ENCODE measurements around the gene CDC27.
"Not testable (repeated sequence)": the region's sequence is repeated elsewhere in the genome, so short reads cannot be mapped to it uniquely, and the experiment has no call there.

The CDC27 gene

DNA sequence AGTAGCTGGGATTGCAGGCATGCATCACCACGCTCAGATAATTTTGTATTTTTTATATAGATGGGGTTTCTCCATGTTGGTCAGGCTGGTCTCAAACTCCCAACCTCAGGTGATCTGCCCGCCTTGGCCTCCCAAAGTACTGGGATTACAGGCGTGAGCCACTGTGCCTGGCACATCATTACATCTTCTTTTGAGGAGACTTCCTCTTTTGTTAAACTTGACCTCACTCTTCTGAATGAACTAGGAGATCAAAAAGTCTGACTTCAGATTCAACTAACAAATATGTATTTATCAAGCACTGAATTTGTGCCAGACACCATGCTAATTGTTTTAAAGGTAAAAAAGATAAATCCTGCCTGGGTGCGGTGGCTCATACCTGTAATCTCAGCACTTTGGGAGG is 27.7 kb upstream of the CDC27 start:
- not testable (repeated sequence) for H3K4me3 ChIP-seq (ENCODE audit: low read length); H3K27ac ChIP-seq (ENCODE audit: low read depth, low read length); H3K27me3 ChIP-seq (ENCODE audit: control insufficient read depth, insufficient read depth, low read length); H3K4me1 ChIP-seq (ENCODE audit: control insufficient read depth, insufficient read depth, low read length); H3K9ac ChIP-seq (ENCODE audit: low read length); H3K36me3 ChIP-seq (ENCODE audit: control insufficient read depth, insufficient read depth, low read length)

DNA sequence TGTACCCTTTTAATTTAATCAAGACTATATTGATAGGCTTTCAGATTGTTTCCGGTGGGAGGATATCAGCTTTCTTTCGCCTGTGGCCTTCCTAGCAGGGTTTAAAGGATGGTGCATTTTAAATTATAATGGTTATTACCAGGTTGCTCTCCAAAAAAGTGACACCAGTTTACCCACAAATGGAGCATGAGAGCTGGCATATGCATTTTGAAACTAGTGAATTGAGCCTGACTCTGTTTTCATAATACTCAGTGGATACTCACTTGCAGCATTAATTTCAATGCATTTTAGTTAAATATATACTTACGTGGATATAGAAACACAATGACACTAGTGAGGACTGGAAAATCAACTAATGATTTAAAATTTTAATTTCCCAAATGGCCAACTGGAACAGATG is 25.8 kb upstream of the CDC27 start:
- Histone ChIP-seq H3K4me3 (ENCODE audit: low read length) (no peak overlapping the region), H3K36me3 (ENCODE audit: control insufficient read depth, insufficient read depth, low read length) (no peaks in the 10 kb centered on the region), H3K27ac (ENCODE audit: low read depth, low read length) (no peak overlapping the region), H3K9ac (ENCODE audit: low read length) (no peak overlapping the region), H3K4me1 (ENCODE audit: control insufficient read depth, insufficient read depth, low read length) (no peaks in the 10 kb centered on the region), H3K27me3 (ENCODE audit: control insufficient read depth, insufficient read depth, low read length) (no peaks in the 10 kb centered on the region)

DNA sequence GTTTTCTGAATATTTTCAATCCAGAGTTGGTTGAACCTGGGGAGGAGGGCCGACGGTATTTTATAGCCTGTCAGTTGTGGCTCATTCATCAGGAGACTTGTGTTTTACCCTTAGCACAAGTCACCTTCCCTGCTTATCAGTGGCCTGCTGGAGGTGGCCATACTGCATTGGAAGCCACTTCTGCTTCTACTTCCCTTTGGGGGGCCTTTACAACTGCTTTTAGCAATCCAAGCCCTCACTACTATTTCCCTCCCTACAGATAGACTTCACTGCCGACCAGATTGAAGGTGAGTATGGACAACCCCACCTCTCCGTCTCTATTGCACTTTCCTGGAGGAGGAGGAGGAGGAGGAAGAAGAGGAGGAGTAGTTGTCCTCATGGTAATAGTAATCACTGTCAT is 24.4 kb upstream of the CDC27 start:
- no peak overlapping the region for H3K4me3 ChIP-seq (ENCODE audit: low read length)
- H3K27me3 ChIP-seq (ENCODE audit: control insufficient read depth, insufficient read depth, low read length): no peaks in the 10 kb centered on the region
- H3K4me1 ChIP-seq (ENCODE audit: control insufficient read depth, insufficient read depth, low read length): no peaks in the 10 kb centered on the region
- no peaks in the 10 kb centered on the region for H3K36me3 ChIP-seq (ENCODE audit: control insufficient read depth, insufficient read depth, low read length)
- no peak overlapping the region for H3K9ac ChIP-seq (ENCODE audit: low read length)
- H3K27ac ChIP-seq (ENCODE audit: low read depth, low read length): no peak overlapping the region

DNA sequence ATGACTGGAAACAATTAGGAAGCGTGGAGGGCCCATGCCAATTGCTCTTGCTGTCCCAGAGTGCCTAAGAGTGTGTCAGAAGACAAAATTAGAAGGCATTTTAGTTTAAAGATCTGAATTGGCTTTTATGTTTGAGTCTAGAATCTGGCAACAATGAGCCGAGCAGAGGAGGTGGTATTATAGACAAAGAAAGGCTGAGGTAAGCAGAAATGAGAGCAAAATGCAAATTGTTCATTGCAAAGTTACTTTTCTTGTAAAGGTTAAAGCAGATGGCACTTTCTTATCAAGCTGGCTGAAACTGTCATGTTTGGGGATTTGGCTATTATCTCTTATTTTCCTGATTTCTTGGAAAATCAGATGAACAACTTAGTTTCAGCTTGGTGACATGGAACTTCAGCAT is 23.4 kb upstream of the CDC27 start:
- H3K9ac ChIP-seq (ENCODE audit: low read length): no peak overlapping the region
- no peaks in the 10 kb centered on the region for H3K36me3 ChIP-seq (ENCODE audit: control insufficient read depth, insufficient read depth, low read length)
- H3K4me3 ChIP-seq (ENCODE audit: low read length): no peak overlapping the region
- no peaks in the 10 kb centered on the region for H3K27me3 ChIP-seq (ENCODE audit: control insufficient read depth, insufficient read depth, low read length)
- no peak overlapping the region for H3K27ac ChIP-seq (ENCODE audit: low read depth, low read length)
- H3K4me1 ChIP-seq (ENCODE audit: control insufficient read depth, insufficient read depth, low read length): no peaks in the 10 kb centered on the region

DNA sequence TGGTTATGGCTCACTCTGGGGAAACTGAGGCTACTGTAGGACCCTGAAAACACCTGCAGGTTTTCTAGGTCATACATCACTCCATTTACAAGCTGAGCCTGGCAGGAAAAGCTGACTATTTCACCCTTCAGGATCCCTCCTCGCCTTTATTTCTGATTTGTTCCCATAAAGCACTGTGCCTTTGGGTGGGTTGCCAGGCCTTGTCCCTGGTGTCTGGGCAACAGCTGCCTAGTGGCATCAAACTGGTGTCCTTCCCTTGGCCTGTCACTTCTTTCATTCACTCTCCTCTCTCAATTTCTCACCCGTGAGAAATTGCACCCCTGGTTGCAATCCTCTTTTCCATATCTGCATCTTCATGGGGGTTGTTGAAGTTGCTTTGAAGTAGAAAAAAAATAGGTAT is 21.7 kb upstream of the CDC27 start:
- Histone ChIP-seq H3K9ac (ENCODE audit: low read length) (no peak overlapping the region), H3K36me3 (ENCODE audit: control insufficient read depth, insufficient read depth, low read length) (no peaks in the 10 kb centered on the region), H3K4me1 (ENCODE audit: control insufficient read depth, insufficient read depth, low read length) (no peaks in the 10 kb centered on the region), H3K4me3 (ENCODE audit: low read length) (no peak overlapping the region), H3K27ac (ENCODE audit: low read depth, low read length) (no peak overlapping the region), H3K27me3 (ENCODE audit: control insufficient read depth, insufficient read depth, low read length) (no peaks in the 10 kb centered on the region)

DNA sequence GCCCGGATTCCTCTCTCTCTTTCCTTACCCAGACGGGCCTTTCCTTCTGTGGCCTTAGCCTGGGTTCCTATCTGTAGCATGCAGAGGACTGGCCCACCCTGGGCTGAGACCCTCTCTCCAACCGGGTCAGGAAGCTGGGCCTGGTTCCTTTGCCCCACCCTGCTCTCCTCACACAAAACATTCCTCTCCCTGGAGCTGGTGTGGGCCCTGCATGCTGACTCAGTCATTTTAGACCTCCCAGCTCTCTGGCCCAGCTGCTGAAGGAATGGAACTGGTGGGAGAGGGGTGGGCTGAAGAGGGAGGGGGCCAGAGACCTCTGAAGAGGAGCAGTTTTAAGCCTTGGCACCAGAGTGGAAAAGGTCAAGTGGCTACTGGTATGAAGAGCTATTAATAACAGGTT is 21.0 kb upstream of the CDC27 start:
- H3K4me1 ChIP-seq (ENCODE audit: control insufficient read depth, insufficient read depth, low read length): no peaks in the 10 kb centered on the region
- H3K27me3 ChIP-seq (ENCODE audit: control insufficient read depth, insufficient read depth, low read length): no peaks in the 10 kb centered on the region
- H3K27ac ChIP-seq (ENCODE audit: low read depth, low read length): no peak overlapping the region
- no peaks in the 10 kb centered on the region for H3K36me3 ChIP-seq (ENCODE audit: control insufficient read depth, insufficient read depth, low read length)
- H3K4me3 ChIP-seq (ENCODE audit: low read length): no peak overlapping the region
- no peak overlapping the region for H3K9ac ChIP-seq (ENCODE audit: low read length)

DNA sequence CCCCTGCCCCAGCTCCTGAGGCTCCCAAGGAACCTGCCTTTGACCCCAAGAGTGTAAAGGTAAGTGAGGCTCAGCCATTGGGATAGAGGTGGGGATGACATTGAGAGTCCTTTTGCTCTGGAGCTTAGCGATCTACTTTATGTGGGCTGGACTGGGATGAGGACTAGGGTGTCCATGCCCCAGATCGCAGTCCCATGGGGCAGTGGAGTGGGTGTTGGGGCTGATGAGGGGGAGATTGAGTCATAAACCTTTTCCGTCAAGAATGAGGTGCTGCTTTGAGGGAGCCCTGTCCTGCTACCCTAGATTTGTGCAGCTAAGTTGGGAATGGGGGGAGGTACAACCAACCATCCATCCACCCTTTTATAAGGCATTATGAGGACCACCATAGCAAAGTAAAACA is 20.4 kb upstream of the CDC27 start:
- no peak overlapping the region for H3K4me3 ChIP-seq (ENCODE audit: low read length)
- H3K27ac ChIP-seq (ENCODE audit: low read depth, low read length): no peak overlapping the region
- H3K27me3 ChIP-seq (ENCODE audit: control insufficient read depth, insufficient read depth, low read length): no peaks in the 10 kb centered on the region
- no peaks in the 10 kb centered on the region for H3K4me1 ChIP-seq (ENCODE audit: control insufficient read depth, insufficient read depth, low read length)
- no peak overlapping the region for H3K9ac ChIP-seq (ENCODE audit: low read length)
- H3K36me3 ChIP-seq (ENCODE audit: control insufficient read depth, insufficient read depth, low read length): no peaks in the 10 kb centered on the region

DNA sequence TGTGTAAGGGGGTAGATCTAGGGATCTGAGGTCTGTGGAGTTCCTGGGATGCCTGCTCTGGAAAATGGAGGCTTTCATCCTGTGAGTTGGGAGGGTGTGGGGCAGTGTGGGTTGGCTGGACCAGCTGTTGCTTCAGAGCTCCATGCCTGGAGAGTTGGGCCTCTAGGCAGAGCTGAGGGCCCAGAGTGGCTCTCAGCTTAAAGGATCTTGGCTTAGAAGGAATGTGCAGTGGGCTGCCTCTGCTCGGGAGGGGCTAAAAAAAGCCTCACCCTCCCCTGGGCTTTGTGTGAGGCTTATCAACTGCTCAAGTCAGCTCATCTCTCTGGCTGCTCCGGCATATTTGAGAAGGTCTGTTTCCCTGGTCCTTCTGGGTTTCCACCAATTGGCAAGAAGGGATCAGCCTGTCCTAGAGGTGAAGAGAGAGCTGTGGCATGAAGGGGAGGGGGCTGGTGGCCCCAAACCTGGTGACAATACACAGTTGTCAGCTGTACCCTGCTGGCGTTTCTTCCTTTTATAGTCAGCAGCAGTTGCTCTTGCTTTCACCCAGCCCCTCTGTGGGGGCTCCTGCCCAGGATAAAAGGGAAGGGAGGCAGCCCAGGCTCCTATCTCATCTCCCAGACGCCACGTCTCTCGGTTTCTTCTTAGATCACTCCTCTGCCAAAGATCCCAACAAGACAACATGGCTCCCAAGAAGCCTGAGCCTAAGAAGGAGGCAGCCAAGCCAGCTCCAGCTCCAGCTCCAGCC is 19.8 kb upstream of the CDC27 start, which contains the start of gene MYL4:
Gene MYL4, plus strand, starts transcription at position 605 of the 745 bp plus-strand sequence. Its CDS starts 75 bp downstream, at position 680.
- Histone ChIP-seq H3K9ac (ENCODE audit: low read length) (no peak within 1 kb of the TSS), H3K4me3 (ENCODE audit: low read length) (no peak within 1 kb of the TSS), H3K4me1 (ENCODE audit: control insufficient read depth, insufficient read depth, low read length) (no peaks in the 10 kb centered on the region)

DNA sequence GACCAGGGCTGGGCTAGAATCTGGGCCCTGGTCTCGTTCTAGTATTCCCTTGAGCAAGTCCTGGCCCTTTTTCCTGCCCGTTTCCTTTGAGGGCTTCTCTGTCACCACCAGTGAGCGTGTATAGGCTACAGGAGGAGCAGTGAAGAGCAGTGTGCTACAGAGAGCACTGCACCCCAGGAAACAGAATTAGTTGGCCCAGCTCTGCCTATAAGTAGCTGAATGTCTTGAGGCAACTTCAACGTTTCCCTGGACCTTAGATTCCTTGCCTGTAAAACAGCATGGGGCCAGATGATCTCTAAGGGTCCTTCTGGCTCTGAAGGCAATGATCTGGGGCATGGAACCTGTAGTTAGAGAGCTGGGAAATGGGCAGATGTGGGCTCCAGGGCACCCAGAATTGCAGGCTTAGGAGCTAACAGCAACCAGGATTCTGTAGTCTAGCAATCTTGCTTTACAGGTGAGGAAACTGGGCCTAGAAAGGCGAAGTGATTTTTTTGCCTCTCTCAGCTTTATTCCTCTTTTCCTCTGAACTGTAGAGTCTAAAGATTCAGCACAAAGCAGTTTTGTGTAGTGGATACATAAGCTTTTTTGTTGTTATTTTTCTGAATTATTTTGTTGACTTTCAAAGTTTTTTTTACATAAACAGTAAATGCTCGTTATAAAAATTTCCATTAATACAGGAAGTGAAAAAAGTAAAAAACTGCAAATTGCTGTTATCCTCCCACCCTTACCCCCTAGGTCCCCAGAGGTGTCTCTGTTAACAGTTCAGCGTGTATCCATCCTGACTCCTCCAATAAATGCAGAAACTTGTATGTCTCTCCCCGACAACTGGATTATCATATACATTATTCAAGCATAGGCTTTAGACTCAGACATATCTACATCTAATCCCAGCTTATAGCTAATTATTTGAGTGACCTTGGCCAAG is 18.3 kb upstream of the CDC27 start:
- Histone ChIP-seq H3K4me1 (ENCODE audit: control insufficient read depth, insufficient read depth, low read length) (no peaks in the 10 kb centered on the region), H3K4me3 (ENCODE audit: low read length) (no peak overlapping the region), H3K27me3 (ENCODE audit: control insufficient read depth, insufficient read depth, low read length) (no peaks in the 10 kb centered on the region), H3K36me3 (ENCODE audit: control insufficient read depth, insufficient read depth, low read length) (no peaks in the 10 kb centered on the region), H3K27ac (ENCODE audit: low read depth, low read length) (no peak overlapping the region), H3K9ac (ENCODE audit: low read length) (no peak overlapping the region)

More for the DNA sequence above, 19.8 kb upstream of the CDC27 start, which contains the start of gene MYL4:
- Histone ChIP-seq H3K36me3 (ENCODE audit: control insufficient read depth, insufficient read depth, low read length) (no peaks in the 10 kb centered on the region), H3K27me3 (ENCODE audit: control insufficient read depth, insufficient read depth, low read length) (no peaks in the 10 kb centered on the region), H3K27ac (ENCODE audit: low read depth, low read length) (no peak within 1 kb of the TSS)

DNA sequence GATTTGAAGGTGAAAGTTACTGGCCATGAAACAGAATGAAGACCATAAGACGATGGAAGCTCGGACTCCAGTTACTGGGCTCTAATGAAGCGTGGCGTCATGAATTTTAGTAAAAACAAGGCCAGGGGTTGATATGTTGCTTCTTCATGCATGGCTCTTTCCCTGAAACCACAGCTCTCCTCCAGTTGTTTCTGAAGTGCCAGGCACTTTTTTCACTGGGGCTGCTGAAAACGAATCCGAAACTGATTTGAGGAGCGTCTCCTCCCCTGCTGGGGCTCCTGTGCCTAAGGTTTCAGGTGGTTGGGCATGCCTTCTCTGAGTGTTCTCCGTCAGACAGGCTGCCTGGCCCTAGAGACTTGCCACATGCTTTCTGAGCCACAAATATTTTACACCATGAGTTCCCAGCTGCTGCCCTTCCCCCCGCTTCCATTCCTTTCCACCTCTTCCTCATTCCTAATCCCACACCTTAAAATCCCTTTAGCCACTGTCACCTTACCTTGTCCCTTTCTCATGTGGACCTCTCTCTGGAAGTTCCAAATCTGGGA is 16.4 kb upstream of the CDC27 start:
- no peak overlapping the region for H3K9ac ChIP-seq (ENCODE audit: low read length)
- no peaks in the 10 kb centered on the region for H3K36me3 ChIP-seq (ENCODE audit: control insufficient read depth, insufficient read depth, low read length)
- H3K4me3 ChIP-seq (ENCODE audit: low read length): no peak overlapping the region
- H3K27me3 ChIP-seq (ENCODE audit: control insufficient read depth, insufficient read depth, low read length): no peaks in the 10 kb centered on the region
- H3K27ac ChIP-seq (ENCODE audit: low read depth, low read length): peak overlapping the region; percentile 60
- no peaks in the 10 kb centered on the region for H3K4me1 ChIP-seq (ENCODE audit: control insufficient read depth, insufficient read depth, low read length)

DNA sequence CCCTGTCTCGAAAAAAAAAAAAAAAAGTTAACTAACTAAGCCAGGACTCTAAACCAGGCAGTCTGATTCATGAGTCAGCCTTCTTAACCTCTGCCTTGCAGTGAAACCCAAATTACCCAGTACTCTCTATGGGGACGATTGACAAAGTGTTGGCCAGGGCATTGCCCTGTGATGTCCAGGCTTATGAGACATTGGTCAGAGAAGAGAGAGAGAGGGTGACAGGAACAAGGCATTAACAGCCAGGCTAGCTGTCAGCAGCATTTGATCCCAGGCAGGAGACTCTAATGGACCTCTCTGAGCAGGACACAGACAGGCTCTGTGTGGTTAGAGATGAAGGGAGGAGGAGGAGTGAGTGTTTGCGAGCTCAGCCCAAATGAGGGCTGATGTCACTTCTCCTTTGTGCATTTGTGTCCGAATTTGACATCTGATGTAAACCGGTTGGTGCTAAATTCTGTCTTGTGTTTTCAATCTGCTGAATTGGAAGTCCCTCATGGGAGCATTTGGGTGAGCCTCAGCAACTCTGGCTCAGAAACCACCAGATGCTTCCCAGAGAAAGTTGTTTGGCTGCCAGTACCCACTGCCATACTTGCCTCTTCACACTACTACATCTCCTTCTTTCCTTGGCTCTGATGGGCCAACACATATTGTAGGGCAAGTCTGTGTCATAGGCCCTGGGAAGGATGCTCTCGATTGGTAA is 15.8 kb upstream of the CDC27 start:
- no peaks in the 10 kb centered on the region for H3K4me1 ChIP-seq (ENCODE audit: control insufficient read depth, insufficient read depth, low read length)
- H3K9ac ChIP-seq (ENCODE audit: low read length): no peak overlapping the region
- H3K27me3 ChIP-seq (ENCODE audit: control insufficient read depth, insufficient read depth, low read length): no peaks in the 10 kb centered on the region
- H3K27ac ChIP-seq (ENCODE audit: low read depth, low read length): peak overlapping the region; percentile 60
- no peaks in the 10 kb centered on the region for H3K36me3 ChIP-seq (ENCODE audit: control insufficient read depth, insufficient read depth, low read length)
- H3K4me3 ChIP-seq (ENCODE audit: low read length): no peak overlapping the region
